HEK293 (cell line): Measurements from ENCODE around the gene GMDS.

Source experiments
- CTCF ChIA-PET: fragments of 350-600 bp; formaldehyde crosslinking; extraction: SDS; loops from one replicate; lab custom pipeline; 2021; ENCODE audit warnings: antibody characterized with exemption; lab: Yijun Ruan, JAX
- POLR2A ChIA-PET: fragments of 300-600 bp; formaldehyde crosslinking; extraction: SDS; loops from one replicate; lab custom pipeline; 2020; ENCODE audit warnings: antibody characterized with exemption, inconsistent platforms; lab: Yijun Ruan, JAX
- H3K27ac ChIP-seq: fragments of 200-500 bp; sonication (Bioruptor generic); 2 replicates; pipeline ENCODE4 v1.5.1; 2014; ENCODE audit warnings: low read depth, low read length, control low read depth, inconsistent platforms; ENCODE audit errors: extremely low read depth
- H3K36me3 ChIP-seq, 2 experiments: fragments of 200-500 bp in 1 of 2; sonication (Bioruptor generic) in 1 of 2; 1 replicate in 1 of 2; 2 replicates in 1 of 2; pipeline ENCODE4 v1.5.1; 2014 to 2017; ENCODE audit warnings: inconsistent platforms in 2 of 2, low read length in 2 of 2; ENCODE audit not compliant: control insufficient read depth in 2 of 2, insufficient read depth in 1 of 2
- H3K4me1 ChIP-seq: fragments of 200-500 bp; sonication (Bioruptor generic); 2 replicates; pipeline ENCODE4 v1.5.1; 2014; ENCODE audit warnings: mild to moderate bottlenecking, low read length, inconsistent platforms; ENCODE audit not compliant: control insufficient read depth, insufficient read depth
- H3K4me3 ChIP-seq: 2 replicates; pipeline ENCODE4 v1.5.1; 2011; ENCODE audit warnings: low read depth, mild to moderate bottlenecking, control low read depth, low read length, moderate library complexity
- H3K9me3 ChIP-seq: fragments of 200-500 bp; sonication (Bioruptor generic); 2 replicates; pipeline ENCODE4 v1.5.1; 2014; ENCODE audit warnings: low read depth, low read length, inconsistent platforms; ENCODE audit not compliant: control insufficient read depth, insufficient read depth
- BCL11B ChIP-seq: fragments of 450-650 bp; formaldehyde crosslinking; IDR thresholded peaks from 2 replicates; pipeline ENCODE4 v1.5.1; 2016; ENCODE audit warnings: low read depth, missing biosample characterization, missing genetic modification characterization
- KLF10 ChIP-seq: fragments of 450-650 bp; IDR thresholded peaks from 2 replicates; pipeline ENCODE4 v1.5.1; 2018; ENCODE audit warnings: missing biosample characterization, mild to moderate bottlenecking, missing genetic modification characterization
- KLF7 ChIP-seq: fragments of 450-650 bp; formaldehyde crosslinking; IDR thresholded peaks from 2 replicates; pipeline ENCODE4 v1.5.1; 2016; ENCODE audit warnings: missing biosample characterization, missing genetic modification characterization, borderline replicate concordance
- MZF1 ChIP-seq: fragments of 450-650 bp; formaldehyde crosslinking; IDR thresholded peaks from 2 replicates; pipeline ENCODE4 v1.5.1; 2017; ENCODE audit warnings: missing biosample characterization, missing genetic modification characterization, borderline replicate concordance
- OSR2 ChIP-seq: fragments of 450-650 bp; formaldehyde crosslinking; IDR thresholded peaks from 2 replicates; pipeline ENCODE4 v1.5.1; 2016; ENCODE audit warnings: missing biosample characterization, missing genetic modification characterization
- REPIN1 ChIP-seq: fragments of 450-650 bp; formaldehyde crosslinking; IDR thresholded peaks from 2 replicates; pipeline ENCODE4 v1.5.1; 2017; ENCODE audit warnings: missing biosample characterization, missing genetic modification characterization, low read depth
- SALL2 ChIP-seq: fragments of 450-650 bp; formaldehyde crosslinking; IDR thresholded peaks from 2 replicates; pipeline ENCODE4 v1.5.0; 2017; ENCODE audit warnings: missing biosample characterization, mild to moderate bottlenecking, missing genetic modification characterization, borderline replicate concordance
- SP7 ChIP-seq: fragments of 450-650 bp; formaldehyde crosslinking; IDR thresholded peaks from 2 replicates; pipeline ENCODE4 v1.5.1; 2016; ENCODE audit warnings: missing biosample characterization, missing genetic modification characterization
- ZFHX2 ChIP-seq: fragments of 450-650 bp; formaldehyde crosslinking; conservative IDR thresholded peaks from 2 replicates; pipeline ENCODE4 v1.5.1; 2016; ENCODE audit warnings: missing biosample characterization, missing genetic modification characterization
- ZNF114 ChIP-seq: fragments of 450-650 bp; formaldehyde crosslinking; IDR thresholded peaks from 2 replicates; pipeline ENCODE4 v1.5.0; 2017; ENCODE audit warnings: missing biosample characterization, missing genetic modification characterization
- ZNF155 ChIP-seq: fragments of 450-650 bp; formaldehyde crosslinking; IDR thresholded peaks from 2 replicates; pipeline ENCODE4 v1.5.1; 2016; ENCODE audit warnings: missing biosample characterization, missing genetic modification characterization
- ZNF202 ChIP-seq: fragments of 450-650 bp; formaldehyde crosslinking; IDR thresholded peaks from 2 replicates; pipeline ENCODE4 v1.5.1; 2016; ENCODE audit warnings: missing biosample characterization, missing genetic modification characterization, borderline replicate concordance
- ZNF335 ChIP-seq: fragments of 450-650 bp; formaldehyde crosslinking; conservative IDR thresholded peaks from 2 replicates; pipeline ENCODE4 v1.5.1; 2016; ENCODE audit warnings: missing biosample characterization, missing genetic modification characterization
- ZNF341 ChIP-seq: fragments of 450-650 bp; formaldehyde crosslinking; IDR thresholded peaks from 2 replicates; pipeline ENCODE4; 2016; ENCODE audit warnings: low read depth, missing biosample characterization, missing genetic modification characterization
- ZNF544 ChIP-seq: fragments of 450-650 bp; formaldehyde crosslinking; IDR thresholded peaks from 2 replicates; pipeline ENCODE4 v1.5.0; 2017; ENCODE audit warnings: missing biosample characterization, missing genetic modification characterization
- ZNF560 ChIP-seq: fragments of 450-650 bp; formaldehyde crosslinking; IDR thresholded peaks from 2 replicates; pipeline ENCODE4 v1.5.1; 2017; ENCODE audit warnings: missing biosample characterization, missing genetic modification characterization, borderline replicate concordance
- ZNF621 ChIP-seq: fragments of 450-650 bp; formaldehyde crosslinking; IDR thresholded peaks from 2 replicates; pipeline ENCODE4 v1.5.1; 2017; ENCODE audit warnings: missing biosample characterization, missing genetic modification characterization
- ZNF747 ChIP-seq: fragments of 450-650 bp; formaldehyde crosslinking; IDR thresholded peaks from 2 replicates; pipeline ENCODE4 v1.5.1; 2016; ENCODE audit warnings: missing biosample characterization, missing genetic modification characterization
- ZNF76 ChIP-seq: fragments of 450-650 bp; formaldehyde crosslinking; IDR thresholded peaks from 2 replicates; pipeline ENCODE4; 2016; ENCODE audit warnings: low read depth, missing biosample characterization, missing genetic modification characterization, borderline replicate concordance
- ZNF768 ChIP-seq: fragments of 450-650 bp; formaldehyde crosslinking; IDR thresholded peaks from 2 replicates; pipeline ENCODE4 v1.5.1; 2018; ENCODE audit warnings: missing biosample characterization, mild to moderate bottlenecking, missing genetic modification characterization
- ZNF776 ChIP-seq: fragments of 450-650 bp; formaldehyde crosslinking; IDR thresholded peaks from 2 replicates; pipeline ENCODE4 v1.5.0; 2017; ENCODE audit warnings: missing biosample characterization, missing genetic modification characterization, borderline replicate concordance
- TF ChIP-seq, protein P1 (sequence below): fragments of 450-650 bp; formaldehyde crosslinking; IDR thresholded peaks from 2 replicates; pipeline ENCODE4 v1.5.1; 2017; ENCODE audit warnings: missing biosample characterization, mild to moderate bottlenecking, missing genetic modification characterization, moderate library complexity
- TF ChIP-seq, protein P2 (sequence below): fragments of 450-650 bp; formaldehyde crosslinking; IDR thresholded peaks from 2 replicates; pipeline ENCODE4 v1.5.1; 2016; ENCODE audit warnings: missing biosample characterization, missing genetic modification characterization, low read depth
- TF ChIP-seq, protein P3 (sequence below): fragments of 450-650 bp; formaldehyde crosslinking; IDR thresholded peaks from 2 replicates; pipeline ENCODE4 v1.5.1; 2017; ENCODE audit warnings: missing biosample characterization, missing genetic modification characterization
- TF ChIP-seq, protein P4 (sequence below): fragments of 450-650 bp; formaldehyde crosslinking; conservative IDR thresholded peaks from 2 replicates; pipeline ENCODE4 v1.5.1; 2016; ENCODE audit warnings: low read depth, missing biosample characterization, missing genetic modification characterization

GMDS gene

DNA sequence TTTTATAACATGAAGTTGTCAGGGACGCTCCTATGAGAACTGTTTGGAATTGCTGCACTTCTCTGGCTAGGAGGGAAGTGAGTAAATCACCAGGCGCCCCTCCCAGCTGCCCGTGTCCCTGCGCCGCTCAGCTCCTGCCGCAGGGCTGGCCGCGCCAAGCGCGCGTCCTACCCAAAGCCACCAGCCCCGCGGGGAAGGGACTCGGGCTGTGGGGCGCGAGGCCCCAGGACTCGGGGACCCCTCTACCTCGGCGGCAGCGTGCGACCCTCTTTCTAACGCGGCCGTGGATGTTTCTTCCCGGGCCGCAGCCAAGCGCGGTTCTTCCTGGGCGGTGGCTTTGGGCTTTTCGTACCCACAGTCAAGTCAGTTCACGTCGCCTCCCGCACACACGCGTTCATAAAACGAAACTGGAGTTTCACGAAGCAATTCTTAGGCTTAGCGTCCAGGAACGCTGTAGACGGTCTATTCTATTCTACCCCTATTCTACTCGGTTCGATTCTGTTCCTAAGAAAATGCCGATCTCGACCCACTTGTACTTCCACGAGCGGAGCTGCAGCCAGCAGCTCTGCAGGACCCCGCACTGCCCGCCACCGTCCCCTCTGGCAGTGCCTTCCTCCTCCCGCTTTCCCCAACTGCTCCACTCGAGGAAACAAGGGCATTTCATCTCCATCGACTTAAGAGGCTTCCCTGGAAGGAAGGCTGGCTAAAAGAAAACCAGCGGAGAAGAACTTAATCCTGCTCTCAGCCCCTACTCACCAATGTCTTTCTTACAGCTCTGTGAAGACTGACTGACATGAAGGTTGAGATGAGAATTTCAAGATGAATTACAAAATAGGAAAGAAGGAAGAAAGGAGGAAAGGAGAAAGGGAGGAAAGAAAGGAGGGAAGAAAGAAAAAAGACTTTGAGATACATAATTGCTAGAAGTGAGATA lies 620.3 kb downstream of the GMDS start (continued):
- TF ChIP-seq ZNF544 (tag by site-specific recombination) (no peak), ZNF155 (no peak), ZNF768 (tag by site-specific recombination) (no peak), ZNF621 (tag by site-specific recombination) (no peak), BCL11B (tag by site-specific recombination) (no peak), KLF10 (tag by site-specific recombination) (no peak), ZNF776 (tag by site-specific recombination) (no peak), OSR2 (tag by site-specific recombination) (no peak), MZF1 (tag by site-specific recombination) (no peak), SALL2 (no peak), ZNF76 (peak; percentile 64; the same call in 1 of the 2 replicates), REPIN1 (tag by site-specific recombination) (no peak)
- TF ChIP-seq, protein P1, sequence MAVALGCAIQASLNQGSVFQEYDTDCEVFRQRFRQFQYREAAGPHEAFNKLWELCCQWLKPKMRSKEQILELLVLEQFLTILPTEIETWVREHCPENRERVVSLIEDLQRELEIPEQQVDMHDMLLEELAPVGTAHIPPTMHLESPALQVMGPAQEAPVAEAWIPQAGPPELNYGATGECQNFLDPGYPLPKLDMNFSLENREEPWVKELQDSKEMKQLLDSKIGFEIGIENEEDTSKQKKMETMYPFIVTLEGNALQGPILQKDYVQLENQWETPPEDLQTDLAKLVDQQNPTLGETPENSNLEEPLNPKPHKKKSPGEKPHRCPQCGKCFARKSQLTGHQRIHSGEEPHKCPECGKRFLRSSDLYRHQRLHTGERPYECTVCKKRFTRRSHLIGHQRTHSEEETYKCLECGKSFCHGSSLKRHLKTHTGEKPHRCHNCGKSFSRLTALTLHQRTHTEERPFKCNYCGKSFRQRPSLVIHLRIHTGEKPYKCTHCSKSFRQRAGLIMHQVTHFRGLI (tag by site-specific recombination) = peak; percentile 64; the same call in 1 of the 2 replicates
- TF ChIP-seq, protein P2, sequence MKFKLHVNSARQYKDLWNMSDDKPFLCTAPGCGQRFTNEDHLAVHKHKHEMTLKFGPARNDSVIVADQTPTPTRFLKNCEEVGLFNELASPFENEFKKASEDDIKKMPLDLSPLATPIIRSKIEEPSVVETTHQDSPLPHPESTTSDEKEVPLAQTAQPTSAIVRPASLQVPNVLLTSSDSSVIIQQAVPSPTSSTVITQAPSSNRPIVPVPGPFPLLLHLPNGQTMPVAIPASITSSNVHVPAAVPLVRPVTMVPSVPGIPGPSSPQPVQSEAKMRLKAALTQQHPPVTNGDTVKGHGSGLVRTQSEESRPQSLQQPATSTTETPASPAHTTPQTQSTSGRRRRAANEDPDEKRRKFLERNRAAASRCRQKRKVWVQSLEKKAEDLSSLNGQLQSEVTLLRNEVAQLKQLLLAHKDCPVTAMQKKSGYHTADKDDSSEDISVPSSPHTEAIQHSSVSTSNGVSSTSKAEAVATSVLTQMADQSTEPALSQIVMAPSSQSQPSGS (tag by site-specific recombination) = no peak
- TF ChIP-seq, all 188 proteins: peak for 18

DNA sequence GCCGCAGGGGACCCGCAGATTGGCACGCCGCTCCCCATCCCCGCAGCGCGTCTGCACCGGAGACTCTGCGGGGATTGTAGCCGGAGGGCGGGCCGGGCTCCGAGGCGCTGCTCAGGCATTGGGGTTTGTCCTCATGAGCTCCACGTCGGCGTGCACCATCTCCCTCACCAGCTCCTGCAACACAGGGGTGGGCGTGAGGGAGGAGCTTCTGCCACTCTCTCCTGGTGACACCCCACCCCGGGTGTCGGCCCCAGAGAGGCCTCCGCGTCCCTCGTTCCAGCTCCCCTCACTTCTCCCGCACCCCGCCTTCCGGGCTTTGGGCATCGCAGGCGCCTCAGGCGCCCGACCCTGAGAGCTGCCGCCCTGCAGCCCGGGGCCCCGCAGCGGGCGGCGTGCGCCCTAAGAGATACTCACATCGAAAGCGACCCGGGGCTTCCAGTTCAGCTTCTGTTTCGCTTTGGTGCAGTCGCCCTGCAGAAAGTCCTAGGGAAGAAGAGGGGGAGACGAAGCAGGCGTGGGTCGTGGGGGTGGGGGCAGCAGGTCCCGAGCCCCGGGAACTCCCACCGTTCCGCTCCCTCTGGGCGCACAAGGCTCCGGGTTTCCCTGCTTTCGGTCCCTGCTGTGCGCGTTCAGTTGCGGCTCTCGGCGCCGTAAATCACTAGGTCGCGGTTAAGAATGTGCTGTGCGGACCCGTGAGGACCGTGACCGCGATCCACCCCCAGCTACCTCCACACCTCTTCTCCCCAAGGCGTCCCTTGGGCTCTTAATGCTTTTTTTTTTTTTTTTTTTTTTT lies 621.2 kb downstream of the GMDS start:
- CTCF ChIA-PET = interaction anchor here (0.5 to 0.7 kb wide), 3 partner anchors 102 to 1875 kb away, joined by 3 to 5 read pairs (median 3); no protein-coding TSS in a partner anchor
- Histone ChIP-seq H3K36me3 (peaks cover 0 to 4% of the 10 kb centered on the region in 2 experiments; a peak in 1 of 3 replicates), H3K4me3 (peak overlapping the region; percentile 38), H3K27ac (peak overlapping the region; percentile 85), H3K4me1 (peaks cover 38% of the 10 kb centered on the region), H3K9me3 (no peaks in the 10 kb centered on the region)
- POLR2A ChIA-PET = interaction anchor here (0.6 to 4.9 kb wide), 4 partner anchors 13 to 70 kb away, joined by 3 to 32 read pairs (median 5); partner anchors contain the start of gene FOXC1
- TF ChIP-seq, protein P3, sequence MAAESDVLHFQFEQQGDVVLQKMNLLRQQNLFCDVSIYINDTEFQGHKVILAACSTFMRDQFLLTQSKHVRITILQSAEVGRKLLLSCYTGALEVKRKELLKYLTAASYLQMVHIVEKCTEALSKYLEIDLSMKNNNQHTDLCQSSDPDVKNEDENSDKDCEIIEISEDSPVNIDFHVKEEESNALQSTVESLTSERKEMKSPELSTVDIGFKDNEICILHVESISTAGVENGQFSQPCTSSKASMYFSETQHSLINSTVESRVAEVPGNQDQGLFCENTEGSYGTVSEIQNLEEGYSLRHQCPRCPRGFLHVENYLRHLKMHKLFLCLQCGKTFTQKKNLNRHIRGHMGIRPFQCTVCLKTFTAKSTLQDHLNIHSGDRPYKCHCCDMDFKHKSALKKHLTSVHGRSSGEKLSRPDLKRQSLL = peak; percentile 33; the same call in 1 of the 2 replicates
- TF ChIP-seq KLF7 (tag by site-specific recombination) (0 out of 2 replicates have a peak, but pooled peaks have one; percentile 18), ZNF202 (tag by site-specific recombination) (no peak), ZNF114 (tag by site-specific recombination) (no peak), ZNF747 (tag by site-specific recombination) (no peak), ZFHX2 (tag by site-specific recombination) (peak; percentile 69), ZNF341 (peak; percentile 92), SP7 (tag by site-specific recombination) (peak; percentile 87), ZNF335 (peak; percentile 88), ZNF560 (tag by site-specific recombination) (no peak)
- TF ChIP-seq, protein P4, sequence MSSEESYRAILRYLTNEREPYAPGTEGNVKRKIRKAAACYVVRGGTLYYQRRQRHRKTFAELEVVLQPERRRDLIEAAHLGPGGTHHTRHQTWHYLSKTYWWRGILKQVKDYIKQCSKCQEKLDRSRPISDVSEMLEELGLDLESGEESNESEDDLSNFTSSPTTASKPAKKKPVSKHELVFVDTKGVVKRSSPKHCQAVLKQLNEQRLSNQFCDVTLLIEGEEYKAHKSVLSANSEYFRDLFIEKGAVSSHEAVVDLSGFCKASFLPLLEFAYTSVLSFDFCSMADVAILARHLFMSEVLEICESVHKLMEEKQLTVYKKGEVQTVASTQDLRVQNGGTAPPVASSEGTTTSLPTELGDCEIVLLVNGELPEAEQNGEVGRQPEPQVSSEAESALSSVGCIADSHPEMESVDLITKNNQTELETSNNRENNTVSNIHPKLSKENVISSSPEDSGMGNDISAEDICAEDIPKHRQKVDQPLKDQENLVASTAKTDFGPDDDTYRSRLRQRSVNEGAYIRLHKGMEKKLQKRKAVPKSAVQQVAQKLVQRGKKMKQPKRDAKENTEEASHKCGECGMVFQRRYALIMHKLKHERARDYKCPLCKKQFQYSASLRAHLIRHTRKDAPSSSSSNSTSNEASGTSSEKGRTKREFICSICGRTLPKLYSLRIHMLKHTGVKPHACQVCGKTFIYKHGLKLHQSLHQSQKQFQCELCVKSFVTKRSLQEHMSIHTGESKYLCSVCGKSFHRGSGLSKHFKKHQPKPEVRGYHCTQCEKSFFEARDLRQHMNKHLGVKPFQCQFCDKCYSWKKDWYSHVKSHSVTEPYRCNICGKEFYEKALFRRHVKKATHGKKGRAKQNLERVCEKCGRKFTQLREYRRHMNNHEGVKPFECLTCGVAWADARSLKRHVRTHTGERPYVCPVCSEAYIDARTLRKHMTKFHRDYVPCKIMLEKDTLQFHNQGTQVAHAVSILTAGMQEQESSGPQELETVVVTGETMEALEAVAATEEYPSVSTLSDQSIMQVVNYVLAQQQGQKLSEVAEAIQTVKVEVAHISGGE (tag by site-specific recombination) = peak; percentile 15; the same call in 1 of the 2 replicates
